IMR-90 (cell line): ENCODE measurements around the gene SH3RF3. TPM values are rescaled to one million over a fixed set of nuclear protein-coding genes. Genes with fewer than 3 reads are reported as not detected.

Source experiments
- ATAC-seq: fragments of 200-7000 bp; cut with Tn5 transposase; 2 replicates; pipeline ENCODE4 v1.9.1; 2020; ENCODE audit warnings: low read depth, mild to moderate bottlenecking, moderate library complexity
- BruUV-seq: library from RNA; stranded (reverse); fragments of 400-500 nt; replicated peaks from 2 replicates; lab custom pipeline; 2021; lab: Mats Ljungman, UMichigan
- CTCF ChIA-PET: fragments of 300-600 bp; formaldehyde crosslinking; extraction: SDS; loops from one replicate; lab custom pipeline; 2021; ENCODE audit warnings: antibody characterized with exemption; lab: Yijun Ruan, JAX
- POLR2A ChIA-PET: fragments of 300-600 bp; sonication (Branson Sonifier 250); formaldehyde crosslinking; loops from one replicate; lab custom pipeline; 2022; ENCODE audit warnings: antibody characterized with exemption; ENCODE audit not compliant: unreplicated experiment; lab: Charles Lee
- DNase-seq: peaks from one replicate; pipeline ENCODE4 v3.0.0; 2013
- H2AFZ ChIP-seq: replicated peaks from 2 replicates; pipeline ENCODE3; 2013; ENCODE audit warnings: low read length, mild to moderate bottlenecking; ENCODE audit not compliant: poor library complexity
- H2AK5ac ChIP-seq: 2 replicates; pipeline ENCODE4 v1.6.1; 2013; ENCODE audit warnings: low read depth, low read length, inconsistent platforms
- H2AK9ac ChIP-seq: replicated peaks from 2 replicates; pipeline ENCODE3; 2013; ENCODE audit warnings: mild to moderate bottlenecking, low read depth, low read length, moderate library complexity; ENCODE audit not compliant: poor library complexity
- H2BK120ac ChIP-seq: 2 replicates; pipeline ENCODE4 v1.6.1; 2013; ENCODE audit warnings: low read depth, low read length, inconsistent platforms
- H2BK15ac ChIP-seq: 3 replicates; pipeline ENCODE4 v1.6.1; 2013; ENCODE audit warnings: low read depth, low read length, inconsistent platforms
- H2BK20ac ChIP-seq: 2 replicates; pipeline ENCODE4 v1.6.1; 2013; ENCODE audit warnings: low read depth, mild to moderate bottlenecking, inconsistent platforms, low read length, moderate library complexity
- H2BK5ac ChIP-seq: 2 replicates; pipeline ENCODE4 v1.6.1; 2013; ENCODE audit warnings: mild to moderate bottlenecking, low read depth, low read length, inconsistent platforms; ENCODE audit not compliant: poor library complexity, severe bottlenecking
- H3K14ac ChIP-seq: replicated peaks from 2 replicates; pipeline ENCODE4 v1.6.1; 2013; ENCODE audit warnings: low read depth, low read length, inconsistent platforms
- H3K18ac ChIP-seq: 2 replicates; pipeline ENCODE4 v1.6.1; 2013; ENCODE audit warnings: low read depth, low read length, control low read depth
- H3K23ac ChIP-seq: 2 replicates; pipeline ENCODE4 v1.6.1; 2013; ENCODE audit warnings: low read depth, low read length, inconsistent platforms
- H3K27ac ChIP-seq: 2 replicates; pipeline ENCODE4 v1.5.1; 2013; ENCODE audit warnings: mild to moderate bottlenecking, control low read depth, low read length; ENCODE audit not compliant: insufficient read depth
- H3K27me3 ChIP-seq: 2 replicates; pipeline ENCODE4 v1.6.1; 2013; ENCODE audit warnings: low read length; ENCODE audit not compliant: control insufficient read depth, insufficient read depth
- H3K36me3 ChIP-seq: 2 replicates; pipeline ENCODE4 v1.6.1; 2013; ENCODE audit warnings: low read length, mixed read lengths; ENCODE audit not compliant: control insufficient read depth, insufficient read depth
- H3K4ac ChIP-seq: 2 replicates; pipeline ENCODE4 v1.6.1; 2013; ENCODE audit warnings: low read depth, low read length, inconsistent platforms
- H3K4me1 ChIP-seq: 2 replicates; pipeline ENCODE4 v1.6.1; 2013; ENCODE audit warnings: low read length, mixed read lengths; ENCODE audit not compliant: control insufficient read depth, insufficient read depth
- H3K4me2 ChIP-seq: 2 replicates; pipeline ENCODE4 v1.6.1; 2013; ENCODE audit warnings: low read depth, mild to moderate bottlenecking, control low read depth, low read length, moderate library complexity
- H3K4me3 ChIP-seq: 2 replicates; pipeline ENCODE4 v1.5.1; 2013; ENCODE audit warnings: low read depth, mild to moderate bottlenecking, control low read depth, low read length, moderate library complexity; ENCODE audit not compliant: insufficient read depth
- H3K56ac ChIP-seq: 2 replicates; pipeline ENCODE4 v1.6.1; 2013; ENCODE audit warnings: low read length, inconsistent platforms; ENCODE audit not compliant: insufficient read depth; ENCODE audit errors: extremely low read depth
- H3K79me1 ChIP-seq, 2 experiments: 2 replicates each; pipeline ENCODE4 v1.6.1; 2013; ENCODE audit warnings: low read length in 2 of 2, inconsistent platforms in 1 of 2, low read depth in 1 of 2
- H3K9ac ChIP-seq: 2 replicates; pipeline ENCODE4 v1.6.1; 2013; ENCODE audit warnings: low read depth, low read length, control low read depth
- H3K9me1 ChIP-seq: 2 replicates; pipeline ENCODE4 v1.6.1; 2013; ENCODE audit warnings: low read length, inconsistent platforms; ENCODE audit not compliant: insufficient read depth
- H3K9me3 ChIP-seq: 2 replicates; pipeline ENCODE4 v1.6.1; 2013; ENCODE audit warnings: low read length; ENCODE audit not compliant: control insufficient read depth, insufficient read depth
- H4K20me1 ChIP-seq: 2 replicates; pipeline ENCODE4 v1.6.1; 2013; ENCODE audit warnings: low read length, inconsistent platforms; ENCODE audit not compliant: insufficient read depth
- H4K5ac ChIP-seq: 2 replicates; pipeline ENCODE4 v1.6.1; 2013; ENCODE audit warnings: mild to moderate bottlenecking, low read depth, low read length, control low read depth
- H4K8ac ChIP-seq, 2 experiments: 2 replicates each; pipeline ENCODE4 v1.6.1; 2013; ENCODE audit warnings: low read depth in 2 of 2, low read length in 2 of 2, control low read depth in 1 of 2, inconsistent platforms in 1 of 2
- H4K91ac ChIP-seq: 2 replicates; pipeline ENCODE4 v1.6.1; 2013; ENCODE audit warnings: low read depth, low read length, inconsistent platforms; ENCODE audit not compliant: insufficient read depth
- CEBPB ChIP-seq: IDR thresholded peaks from 2 replicates; pipeline ENCODE4 v1.6.1; 2012; ENCODE audit warnings: low read depth, low read length, improper control_type of control experiment
- CTCF ChIP-seq: conservative IDR thresholded peaks from 2 replicates; pipeline ENCODE4 v1.5.1; 2012; ENCODE audit warnings: mild to moderate bottlenecking, low read depth, low read length, improper control_type of control experiment
- RCOR1 ChIP-seq: IDR thresholded peaks from 2 replicates; pipeline ENCODE4 v1.6.1; 2012; ENCODE audit warnings: mild to moderate bottlenecking, low read length, improper control_type of control experiment; ENCODE audit not compliant: insufficient replicate concordance
- WGBS, 2 experiments: methylation state at CpG; one replicate each; pipeline versions ENCODE4 v1.1.5 to v1.1.7; 2013; ENCODE audit warnings: missing lambda C conversion rate in 2 of 2; ENCODE audit not compliant: insufficient read length in 1 of 2; ENCODE audit errors: extremely low coverage in 2 of 2; 5-methylcytosine and 5-hydroxymethylcytosine counted together
- dilution Hi-C: fragments of 300-500 bp; cut with HindIII; formaldehyde crosslinking; loops from one replicate; pipeline ENCODE4 v1.14.3; 2018; ENCODE audit warnings: low sequenced_read_pairs; ENCODE audit not compliant: unreplicated experiment
- in situ Hi-C: fragments of 300-500 bp; cut with MboI; formaldehyde crosslinking; loops from 3 replicates; pipeline ENCODE4 v1.14.3; 2019; ENCODE audit warnings: low sequenced_read_pairs, inconsistent platforms, mixed read lengths
- intact Hi-C: fragments of 100-400 bp; cut with micrococcal nuclease; formaldehyde crosslinking; loops from 2 replicates; pipeline ENCODE4 v1.10.0; 2022
- polyA plus RNA-seq, 3 experiments: library from polyadenylated mRNA; depleted of rRNA; stranded (reverse); fragments of >200 nt; gene quantifications; 2 replicates each; pipeline ENCODE4 v1.2.3, GENCODE V29; 2012; ENCODE audit warnings: low replicate concordance in 1 of 3
- total RNA-seq: library from RNA; depleted of rRNA; stranded (reverse); fragments of >200 nt; gene quantifications from 2 replicates; pipeline ENCODE4 v1.2.3, GENCODE V29; 2012

Gene SH3RF3
- total and polyA plus RNA-seq, 2 of the 4 experiments (the other 2 are of a cell fraction) = 3.4 to 5.3 TPM

GRCh38 chr2:109084341-109084740, 44.7 kb upstream of the SH3RF3 start:
- no peak overlapping the region for H2BK120ac ChIP-seq
- no peak overlapping the region for H3K4me2 ChIP-seq
- intact Hi-C loops (no loop called here), in situ Hi-C loops (no loop called here), dilution Hi-C loops (no loop called here)
- TF ChIP-seq CEBPB = no peak
- TF ChIP-seq RCOR1 = no peak
- no peak for TF ChIP-seq CTCF
- H3K4me1 ChIP-seq = 0 out of 2 replicates have a peak, but pooled peaks cover under 1% of the 10 kb centered on the region
- H2BK20ac ChIP-seq = no peak overlapping the region
- no peak overlapping the region for H4K91ac ChIP-seq
- peaks cover 3% of the 10 kb centered on the region; the same call in 1 of the 2 replicates for H3K9me3 ChIP-seq
- H3K27ac ChIP-seq = no peak overlapping the region
- no peak overlapping the region for H2BK5ac ChIP-seq
- no peak overlapping the region for H3K4me3 ChIP-seq
- H3K4ac ChIP-seq = no peak overlapping the region
- no peak overlapping the region for H3K9ac ChIP-seq
- H3K14ac ChIP-seq = no peak overlapping the region
- H3K79me1 ChIP-seq = no peaks in the 10 kb centered on the region
- CTCF ChIA-PET = no interaction called here
- no peak overlapping the region for H3K56ac ChIP-seq
- no peaks in the 10 kb centered on the region for H3K36me3 ChIP-seq
- POLR2A ChIA-PET = no interaction called here
- H4K8ac ChIP-seq = no peak overlapping the region
- no peak overlapping the region for H2AK9ac ChIP-seq
- ATAC-seq = no peak
- DNase-seq = no peak
- no peak overlapping the region for H2BK15ac ChIP-seq
- H2AK5ac ChIP-seq = no peak overlapping the region
- no peak overlapping the region for H4K5ac ChIP-seq
- H3K27me3 ChIP-seq = peaks cover 45% of the 10 kb centered on the region
- H3K23ac ChIP-seq = no peak overlapping the region
- BruUV-seq = no TSS peak
- H2AFZ ChIP-seq = no peak overlapping the region
- 47% methylated on average over 2 of the region's 3 CpGs; no CpG with 5 or more reads in 1 of the 2 experiments for WGBS, 2 experiments
- no peaks in the 10 kb centered on the region; the same call in 1 of the 2 replicates for H4K20me1 ChIP-seq
- H3K18ac ChIP-seq = no peak overlapping the region
- H3K9me1 ChIP-seq = no peaks in the 10 kb centered on the region
